ENCODE measurements around the gene RASSF6. TPM values are rescaled to one million over a fixed set of nuclear protein-coding genes. Genes with fewer than 3 reads are reported as not detected.

RASSF6 gene
- total RNA-seq, 2 donors from 2014 or later, result 1.2 to 3.9 TPM

DNA sequence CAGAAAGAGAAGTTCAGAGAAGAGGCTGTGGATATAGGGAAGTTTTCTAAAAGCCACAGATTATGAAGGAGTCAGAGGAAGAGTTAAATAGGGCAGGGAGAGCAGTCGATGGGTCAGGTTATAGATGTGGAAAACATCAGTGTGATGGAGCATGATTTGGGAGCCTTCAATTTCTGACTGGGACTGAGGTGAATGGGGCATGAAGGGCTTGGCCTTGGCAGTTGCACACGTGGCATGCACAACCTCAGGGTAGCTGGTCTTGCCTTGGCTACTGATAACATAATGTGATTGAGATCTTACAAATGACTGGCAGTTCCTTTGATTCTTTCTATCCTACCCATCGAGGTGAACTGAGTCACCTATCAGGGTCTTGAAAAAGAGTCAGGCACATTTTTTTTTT is 79.0 kb downstream of the RASSF6 start:
- no peaks in the 10 kb centered on the region for H3K9me3 Mint-ChIP-seq
- no peaks in the 10 kb centered on the region for H3K9me3 ChIP-seq (ENCODE audit: control insufficient read depth, low read length)
- no peak overlapping the region for H3K27ac ChIP-seq (ENCODE audit: low read depth, low read length)
- no peaks in the 10 kb centered on the region for H3K36me3 ChIP-seq (ENCODE audit: control insufficient read depth, insufficient read depth, low read length)
- no peak for DNase-seq
- H3K9ac ChIP-seq (ENCODE audit: extremely low read depth, low read length, poor library complexity, severe bottlenecking), result no peak overlapping the region
- WGBS, 2 experiments (ENCODE audit: insufficient coverage in 1 of 2, insufficient read length in 1 of 2), result 69 to 87% methylated on average over 2 to 3 of the region's 3 CpGs
- no peaks in the 10 kb centered on the region for H3K27me3 Mint-ChIP-seq (ENCODE audit: insufficient read depth)
- H3K4me1 Mint-ChIP-seq, result no peaks in the 10 kb centered on the region
- no peaks in the 10 kb centered on the region for H3K4me1 ChIP-seq (ENCODE audit: control insufficient read depth, insufficient read depth, low read length)
- H3K36me3 Mint-ChIP-seq (ENCODE audit: low read depth), result no peaks in the 10 kb centered on the region
- TF ChIP-seq, protein P1, sequence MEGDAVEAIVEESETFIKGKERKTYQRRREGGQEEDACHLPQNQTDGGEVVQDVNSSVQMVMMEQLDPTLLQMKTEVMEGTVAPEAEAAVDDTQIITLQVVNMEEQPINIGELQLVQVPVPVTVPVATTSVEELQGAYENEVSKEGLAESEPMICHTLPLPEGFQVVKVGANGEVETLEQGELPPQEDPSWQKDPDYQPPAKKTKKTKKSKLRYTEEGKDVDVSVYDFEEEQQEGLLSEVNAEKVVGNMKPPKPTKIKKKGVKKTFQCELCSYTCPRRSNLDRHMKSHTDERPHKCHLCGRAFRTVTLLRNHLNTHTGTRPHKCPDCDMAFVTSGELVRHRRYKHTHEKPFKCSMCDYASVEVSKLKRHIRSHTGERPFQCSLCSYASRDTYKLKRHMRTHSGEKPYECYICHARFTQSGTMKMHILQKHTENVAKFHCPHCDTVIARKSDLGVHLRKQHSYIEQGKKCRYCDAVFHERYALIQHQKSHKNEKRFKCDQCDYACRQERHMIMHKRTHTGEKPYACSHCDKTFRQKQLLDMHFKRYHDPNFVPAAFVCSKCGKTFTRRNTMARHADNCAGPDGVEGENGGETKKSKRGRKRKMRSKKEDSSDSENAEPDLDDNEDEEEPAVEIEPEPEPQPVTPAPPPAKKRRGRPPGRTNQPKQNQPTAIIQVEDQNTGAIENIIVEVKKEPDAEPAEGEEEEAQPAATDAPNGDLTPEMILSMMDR (conservative IDR thresholded peaks at IDR 0.05), result no peak
- no peak overlapping the region for H3K27ac Mint-ChIP-seq
- H3K4me3 ChIP-seq (ENCODE audit: low read length), result no peak overlapping the region
- no peak overlapping the region for H3K4me3 Mint-ChIP-seq
- H3K27me3 ChIP-seq (ENCODE audit: control insufficient read depth, insufficient read depth, low read length, poor library complexity, severe bottlenecking), result no peaks in the 10 kb centered on the region

DNA sequence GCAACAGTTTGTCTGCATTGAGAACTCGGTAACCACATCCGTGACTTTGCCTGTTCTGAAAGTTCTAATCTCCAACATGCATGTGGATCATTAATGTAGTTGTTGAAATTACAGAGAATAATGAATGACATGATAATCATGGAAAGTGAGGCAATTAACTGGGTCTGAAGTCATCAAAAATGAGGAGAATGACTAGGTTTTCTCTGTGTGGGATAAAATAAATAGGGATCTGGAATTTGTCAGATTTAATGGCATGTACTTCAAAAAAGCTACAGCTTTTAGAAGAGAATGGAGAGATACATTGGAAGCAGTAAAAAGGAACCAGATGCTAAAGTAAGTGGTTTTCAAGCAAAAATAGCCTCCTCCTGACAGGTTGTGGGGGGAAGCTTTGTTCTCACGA is 79.4 kb downstream of the RASSF6 start:
- WGBS, 2 experiments (ENCODE audit: insufficient coverage in 1 of 2, insufficient read length in 1 of 2), result 93 to 98% methylated on average over 3 of the region's 3 CpGs
- Mint-ChIP-seq H3K27ac (no peak overlapping the region), H3K9me3 (no peaks in the 10 kb centered on the region), H3K4me3 (no peak overlapping the region), H3K27me3 (ENCODE audit: insufficient read depth) (no peaks in the 10 kb centered on the region), H3K36me3 (ENCODE audit: low read depth) (no peaks in the 10 kb centered on the region), H3K4me1 (no peaks in the 10 kb centered on the region)
- Histone ChIP-seq H3K9me3 (ENCODE audit: control insufficient read depth, low read length) (no peaks in the 10 kb centered on the region), H3K27ac (ENCODE audit: low read depth, low read length) (no peak overlapping the region), H3K4me1 (ENCODE audit: control insufficient read depth, insufficient read depth, low read length) (no peaks in the 10 kb centered on the region), H3K36me3 (ENCODE audit: control insufficient read depth, insufficient read depth, low read length) (no peaks in the 10 kb centered on the region), H3K27me3 (ENCODE audit: control insufficient read depth, insufficient read depth, low read length, poor library complexity, severe bottlenecking) (no peaks in the 10 kb centered on the region), H3K9ac (ENCODE audit: extremely low read depth, low read length, poor library complexity, severe bottlenecking) (no peak overlapping the region), H3K4me3 (ENCODE audit: low read length) (no peak overlapping the region)
- TF ChIP-seq, protein P1 (conservative IDR thresholded peaks at IDR 0.05), result no peak
- DNase-seq, result no peak

DNA sequence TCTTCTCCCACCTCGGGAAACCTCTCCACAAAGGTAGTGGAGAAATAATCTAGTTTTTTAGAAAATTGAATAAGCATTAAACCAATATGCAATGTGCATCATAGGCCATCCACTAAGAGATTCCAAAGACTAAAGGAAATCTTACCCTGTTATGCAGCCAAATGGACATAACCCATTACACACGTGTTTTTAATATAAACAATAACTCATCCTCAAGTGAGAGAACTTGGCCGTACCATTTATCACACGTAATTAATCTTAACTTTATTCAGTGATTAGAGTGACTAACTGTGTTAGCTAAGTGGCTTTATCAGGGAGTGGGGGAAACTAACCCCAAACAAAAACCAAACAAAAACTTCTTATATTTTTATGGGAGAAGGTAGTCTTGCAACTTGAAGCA is 80.8 kb downstream of the RASSF6 start:
- no peak overlapping the region for H3K4me3 ChIP-seq (ENCODE audit: low read length)
- Mint-ChIP-seq H3K36me3 (ENCODE audit: low read depth) (no peaks in the 10 kb centered on the region), H3K4me1 (no peaks in the 10 kb centered on the region), H3K27me3 (ENCODE audit: insufficient read depth) (no peaks in the 10 kb centered on the region), H3K27ac (no peak overlapping the region), H3K4me3 (no peak overlapping the region), H3K9me3 (no peaks in the 10 kb centered on the region)
- DNase-seq, result no peak
- no peaks in the 10 kb centered on the region for H3K4me1 ChIP-seq (ENCODE audit: control insufficient read depth, insufficient read depth, low read length)
- H3K9ac ChIP-seq (ENCODE audit: extremely low read depth, low read length, poor library complexity, severe bottlenecking), result no peak overlapping the region
- no peaks in the 10 kb centered on the region for H3K9me3 ChIP-seq (ENCODE audit: control insufficient read depth, low read length)
- H3K36me3 ChIP-seq (ENCODE audit: control insufficient read depth, insufficient read depth, low read length), result no peaks in the 10 kb centered on the region
- 93% methylated on average over 3 of the region's 4 CpGs; no CpG with 5 or more reads in 1 of the 2 experiments for WGBS, 2 experiments (ENCODE audit: insufficient coverage in 1 of 2, insufficient read length in 1 of 2)
- TF ChIP-seq, protein P1 (conservative IDR thresholded peaks at IDR 0.05), result no peak
- H3K27me3 ChIP-seq (ENCODE audit: control insufficient read depth, insufficient read depth, low read length, poor library complexity, severe bottlenecking), result no peaks in the 10 kb centered on the region
- no peak overlapping the region for H3K27ac ChIP-seq (ENCODE audit: low read depth, low read length)

Data from endodermal cell (in vitro differentiated cells).